Measurements from ENCODE around the gene RSPO3.
A peak's percentile ranks its signal among the peaks of the same experiment; 100 is the strongest.

The RSPO3 gene

DNA sequence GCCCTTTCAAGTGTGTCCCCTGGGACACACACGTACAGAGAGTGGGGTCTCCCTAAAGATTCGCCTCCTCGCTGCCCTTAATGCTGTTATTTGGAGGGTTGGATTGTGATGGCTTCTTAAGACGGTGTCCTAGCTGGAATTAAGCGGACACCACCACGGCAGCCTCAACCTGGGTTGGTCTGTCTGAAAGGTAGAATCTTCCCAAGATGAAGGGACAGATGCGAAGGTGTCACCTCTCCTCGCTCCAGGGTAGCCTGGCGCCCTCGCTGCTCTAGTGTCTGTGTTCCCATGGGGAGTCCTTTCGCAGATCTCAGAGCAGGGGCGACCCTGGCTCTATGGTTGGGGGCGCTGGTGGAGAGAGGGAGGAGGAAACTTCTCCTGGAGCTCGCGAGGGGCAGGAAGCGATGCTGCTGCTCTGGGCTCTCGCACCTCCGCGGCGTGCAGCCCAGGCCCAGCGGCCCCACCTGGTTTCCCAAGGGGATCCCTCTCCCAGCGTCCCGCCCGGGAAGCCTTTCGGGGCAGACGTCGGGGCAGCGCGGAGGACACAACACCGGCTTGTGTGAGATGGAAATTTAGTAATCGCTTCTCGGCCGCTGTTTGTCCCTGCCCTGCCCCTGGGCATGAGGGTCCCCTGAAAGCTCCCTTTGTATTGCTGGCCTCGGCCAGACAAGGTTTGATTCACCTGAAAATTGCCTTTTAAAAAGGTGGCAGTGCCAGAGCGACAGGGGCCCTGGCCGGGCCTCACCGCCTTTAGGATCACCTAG, 1.7 kb downstream of the RSPO3 start:
- TF ChIP-seq, protein P1, sequence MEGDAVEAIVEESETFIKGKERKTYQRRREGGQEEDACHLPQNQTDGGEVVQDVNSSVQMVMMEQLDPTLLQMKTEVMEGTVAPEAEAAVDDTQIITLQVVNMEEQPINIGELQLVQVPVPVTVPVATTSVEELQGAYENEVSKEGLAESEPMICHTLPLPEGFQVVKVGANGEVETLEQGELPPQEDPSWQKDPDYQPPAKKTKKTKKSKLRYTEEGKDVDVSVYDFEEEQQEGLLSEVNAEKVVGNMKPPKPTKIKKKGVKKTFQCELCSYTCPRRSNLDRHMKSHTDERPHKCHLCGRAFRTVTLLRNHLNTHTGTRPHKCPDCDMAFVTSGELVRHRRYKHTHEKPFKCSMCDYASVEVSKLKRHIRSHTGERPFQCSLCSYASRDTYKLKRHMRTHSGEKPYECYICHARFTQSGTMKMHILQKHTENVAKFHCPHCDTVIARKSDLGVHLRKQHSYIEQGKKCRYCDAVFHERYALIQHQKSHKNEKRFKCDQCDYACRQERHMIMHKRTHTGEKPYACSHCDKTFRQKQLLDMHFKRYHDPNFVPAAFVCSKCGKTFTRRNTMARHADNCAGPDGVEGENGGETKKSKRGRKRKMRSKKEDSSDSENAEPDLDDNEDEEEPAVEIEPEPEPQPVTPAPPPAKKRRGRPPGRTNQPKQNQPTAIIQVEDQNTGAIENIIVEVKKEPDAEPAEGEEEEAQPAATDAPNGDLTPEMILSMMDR (IDR thresholded peaks at IDR 0.05; ENCODE audit: poor library complexity, severe bottlenecking) = no peak
- peaks cover 80% of the 10 kb centered on the region for H3K27me3 ChIP-seq (ENCODE audit: insufficient read depth, poor library complexity, severe bottlenecking)
- H3K27ac ChIP-seq (ENCODE audit: poor library complexity, severe bottlenecking) = no peak overlapping the region
- H3K9me3 ChIP-seq (ENCODE audit: severe bottlenecking) = no peaks in the 10 kb centered on the region
- no peaks in the 10 kb centered on the region for H3K36me3 ChIP-seq (ENCODE audit: low read depth)
- DNase-seq (ENCODE audit: low spot score) (no peak), ATAC-seq (ENCODE audit: low read depth) (peak; percentile 4; the same call in 1 of the 3 replicates)
- no peaks in the 10 kb centered on the region for H3K4me1 ChIP-seq (ENCODE audit: insufficient read depth, poor library complexity, severe bottlenecking)
- no peak overlapping the region for H3K4me3 ChIP-seq (ENCODE audit: severe bottlenecking)

DNA sequence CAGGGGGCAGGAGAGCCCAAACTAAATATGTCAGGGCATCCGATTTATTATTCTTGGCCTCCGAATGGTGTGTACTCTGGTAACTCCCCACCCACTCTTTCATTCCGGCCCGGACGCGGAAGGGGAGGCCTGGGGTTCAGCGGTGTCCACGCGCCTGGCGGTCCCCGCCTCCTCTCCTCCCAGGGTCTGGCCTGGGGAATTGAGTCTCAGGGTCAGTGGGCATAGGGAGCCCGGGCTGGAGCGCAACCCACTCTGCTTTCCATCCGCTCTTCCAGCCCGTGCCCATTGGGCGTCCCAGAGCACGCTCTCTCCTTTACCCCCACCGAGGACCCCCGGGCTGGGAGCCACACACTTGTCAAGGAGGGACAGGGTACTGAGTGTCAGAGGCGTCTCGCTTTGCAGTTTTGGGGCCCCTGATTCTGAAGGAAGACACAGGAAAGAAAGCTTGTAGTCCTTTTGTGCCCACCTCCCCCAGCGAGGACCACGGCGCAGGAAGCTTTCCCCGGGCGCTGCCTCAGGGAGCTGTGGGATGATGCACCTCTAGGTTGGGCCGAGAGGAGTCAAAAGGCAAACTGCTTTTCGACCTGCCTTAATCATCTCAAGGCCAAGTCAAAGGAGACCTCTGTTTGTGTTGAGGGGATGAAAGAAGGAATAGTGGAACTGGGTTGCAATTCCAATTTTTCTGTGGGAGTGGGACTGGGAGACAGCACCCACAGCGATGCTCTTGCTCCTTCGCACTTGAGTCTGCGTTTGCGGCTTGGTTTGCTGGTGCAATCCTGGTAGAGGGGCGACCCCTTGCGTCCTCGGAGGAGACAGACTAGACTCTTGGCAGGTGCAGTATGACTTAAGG, 2.5 kb downstream of the RSPO3 start:
- Histone ChIP-seq H3K27ac (ENCODE audit: poor library complexity, severe bottlenecking) (no peak overlapping the region), H3K4me3 (ENCODE audit: severe bottlenecking) (no peak overlapping the region), H3K9me3 (ENCODE audit: severe bottlenecking) (no peaks in the 10 kb centered on the region), H3K27me3 (ENCODE audit: insufficient read depth, poor library complexity, severe bottlenecking) (peaks cover 79% of the 10 kb centered on the region), H3K4me1 (ENCODE audit: insufficient read depth, poor library complexity, severe bottlenecking) (no peaks in the 10 kb centered on the region), H3K36me3 (ENCODE audit: low read depth) (no peaks in the 10 kb centered on the region)
- TF ChIP-seq, protein P1 (IDR thresholded peaks at IDR 0.05; ENCODE audit: poor library complexity, severe bottlenecking) = peak; percentile 86
- ATAC-seq (ENCODE audit: low read depth) (peak; percentile 71), DNase-seq (ENCODE audit: low spot score) (peak; percentile 61)

DNA sequence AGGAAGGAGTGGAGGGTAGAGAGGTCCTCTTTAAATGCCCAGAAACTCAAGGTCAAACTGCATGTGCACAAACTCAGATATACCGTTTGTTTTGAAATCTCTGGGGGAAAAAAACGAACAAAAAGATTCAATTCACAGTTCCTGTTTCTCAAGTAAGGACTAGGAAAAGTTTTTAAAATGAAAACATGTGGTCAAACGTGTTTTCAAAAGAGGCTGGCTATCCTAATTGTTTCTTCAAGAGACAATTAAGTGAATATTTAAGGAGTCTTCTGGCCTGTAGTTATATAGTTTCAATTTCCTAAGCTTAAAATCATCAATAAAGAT, 3.1 kb downstream of the RSPO3 start:
- Histone ChIP-seq H3K4me3 (ENCODE audit: severe bottlenecking) (no peak overlapping the region), H3K27me3 (ENCODE audit: insufficient read depth, poor library complexity, severe bottlenecking) (peaks cover 73% of the 10 kb centered on the region), H3K36me3 (ENCODE audit: low read depth) (no peaks in the 10 kb centered on the region), H3K9me3 (ENCODE audit: severe bottlenecking) (no peaks in the 10 kb centered on the region), H3K27ac (ENCODE audit: poor library complexity, severe bottlenecking) (no peak overlapping the region), H3K4me1 (ENCODE audit: insufficient read depth, poor library complexity, severe bottlenecking) (no peaks in the 10 kb centered on the region)
- DNase-seq (ENCODE audit: low spot score) (no peak), ATAC-seq (ENCODE audit: low read depth) (no peak)
- TF ChIP-seq, protein P1 (IDR thresholded peaks at IDR 0.05; ENCODE audit: poor library complexity, severe bottlenecking) = peak; percentile 64

DNA sequence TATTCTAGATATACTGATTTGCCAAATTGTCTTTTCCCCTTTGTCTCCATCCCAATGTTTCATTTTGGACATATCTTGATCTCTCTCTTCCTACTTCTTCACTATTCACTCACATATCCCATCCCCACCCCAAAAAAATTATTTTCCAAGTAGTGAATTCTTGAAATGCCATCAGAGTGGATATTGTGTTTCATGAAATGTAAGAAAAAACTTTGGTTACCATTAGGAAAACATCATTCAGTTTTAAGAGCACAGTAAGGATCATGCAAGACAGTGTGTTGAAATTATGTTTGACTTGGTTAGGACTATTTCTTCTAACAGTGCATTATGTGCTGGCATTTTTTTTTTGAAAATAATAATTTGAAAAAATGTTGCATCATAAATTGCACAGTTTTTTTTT, 5.7 kb downstream of the RSPO3 start:
- ATAC-seq (ENCODE audit: low read depth) (no peak), DNase-seq (ENCODE audit: low spot score) (no peak)
- no peaks in the 10 kb centered on the region for H3K9me3 ChIP-seq (ENCODE audit: severe bottlenecking)
- H3K4me1 ChIP-seq (ENCODE audit: insufficient read depth, poor library complexity, severe bottlenecking) = no peaks in the 10 kb centered on the region
- H3K27me3 ChIP-seq (ENCODE audit: insufficient read depth, poor library complexity, severe bottlenecking) = peaks cover 59% of the 10 kb centered on the region
- TF ChIP-seq, protein P1 (IDR thresholded peaks at IDR 0.05; ENCODE audit: poor library complexity, severe bottlenecking) = no peak
- H3K4me3 ChIP-seq (ENCODE audit: severe bottlenecking) = no peak overlapping the region
- H3K36me3 ChIP-seq (ENCODE audit: low read depth) = no peaks in the 10 kb centered on the region
- H3K27ac ChIP-seq (ENCODE audit: poor library complexity, severe bottlenecking) = no peak overlapping the region
